GM12878 (cell line): Measurements from ENCODE around the gene MYL3. TPM values are rescaled to one million over a fixed set of nuclear protein-coding genes. Genes with fewer than 3 reads are reported as not detected.

Source experiments
- ATAC-seq: fragments of 200-7000 bp; cut with Tn5 transposase; 3 replicates; pipeline ENCODE4 v1.9.1; 2020; ENCODE audit warnings: mild to moderate bottlenecking, moderate library complexity
- BruUV-seq: library from RNA; stranded (reverse); fragments of 400-500 nt; replicated peaks from 2 replicates; lab custom pipeline; 2021; lab: Mats Ljungman, UMichigan
- CTCF ChIA-PET: fragments of 300-600 bp; sonication (Branson Sonifier 250); formaldehyde crosslinking; extraction: SDS; loops from one replicate; lab custom pipeline; 2021; ENCODE audit warnings: inconsistent platforms; lab: Yijun Ruan, JAX
- POLR2A ChIA-PET: fragments of 350-600 bp; formaldehyde crosslinking; extraction: SDS; loops from one replicate; lab custom pipeline; 2021; ENCODE audit warnings: inconsistent platforms; lab: Charles Lee
- RAD21 ChIA-PET: fragments of 300-600 bp; sonication (Branson Sonifier 250); formaldehyde crosslinking; loops from one replicate; lab custom pipeline; 2023; ENCODE audit warnings: antibody characterized with exemption; ENCODE audit not compliant: unreplicated experiment; lab: Charles Lee
- SMC1A ChIA-PET: fragments of 300-600 bp; sonication (Branson Sonifier 250); formaldehyde crosslinking; loops from one replicate; lab custom pipeline; 2023; ENCODE audit not compliant: unreplicated experiment, uncharacterized antibody; lab: Charles Lee
- DNase-seq: peaks from one replicate; pipeline ENCODE4 v3.0.0-alpha.2; 2011; ENCODE audit warnings: low read depth, low spot score
- FAIRE-seq: peaks from 3 replicates; lab custom pipeline; 2011; peaks lifted over from hg19 to GRCh38; lab: Jason Lieb, UNC
- H2AFZ ChIP-seq: 2 replicates; pipeline ENCODE4 v1.6.0; 2011; ENCODE audit warnings: low read depth, low read length, control low read depth; ENCODE audit not compliant: control insufficient read depth
- H3K27ac ChIP-seq: 2 replicates; pipeline ENCODE4 v1.5.1; 2011; ENCODE audit warnings: control low read depth; ENCODE audit not compliant: control insufficient read depth, insufficient read depth
- H3K27me3 ChIP-seq, 2 experiments: replicated peaks in 1 of 2; 2 replicates each; pipeline versions ENCODE4 v1.6.0 to v1.6.1; 2011; ENCODE audit warnings: low read length in 1 of 2; ENCODE audit not compliant: control insufficient read depth in 2 of 2, insufficient read depth in 2 of 2
- H3K36me3 ChIP-seq, 2 experiments: 2 replicates each; pipeline ENCODE4 v1.5.1; 2011; ENCODE audit warnings: low read length in 1 of 2; ENCODE audit not compliant: control insufficient read depth in 2 of 2, insufficient read depth in 2 of 2
- H3K4me1 ChIP-seq: 2 replicates; pipeline ENCODE4 v1.6.1; 2011; ENCODE audit warnings: mild to moderate bottlenecking, low read length, moderate library complexity, mixed read lengths; ENCODE audit not compliant: control insufficient read depth, insufficient read depth
- H3K4me2 ChIP-seq: 2 replicates; pipeline ENCODE4 v1.6.0; 2011; ENCODE audit warnings: control low read depth; ENCODE audit not compliant: control insufficient read depth, insufficient read depth
- H3K4me3 ChIP-seq: fragments of 200-600 bp; sonication (generic); 2 replicates; pipeline ENCODE4 v1.5.1; 2016
- H3K79me2 ChIP-seq: 2 replicates; pipeline ENCODE4 v1.6.0; 2011; ENCODE audit warnings: low read length; ENCODE audit not compliant: control insufficient read depth, insufficient read depth
- H3K9ac ChIP-seq: 2 replicates; pipeline ENCODE4 v1.8.0; 2011; ENCODE audit warnings: low read length, control low read depth, mixed read lengths; ENCODE audit not compliant: control insufficient read depth, insufficient read depth
- H3K9me3 ChIP-seq: replicated peaks from 3 replicates; pipeline ENCODE4 v1.5.1; 2011; ENCODE audit warnings: mild to moderate bottlenecking, low read length; ENCODE audit not compliant: control insufficient read depth, insufficient read depth
- H4K20me1 ChIP-seq: 2 replicates; pipeline ENCODE4 v1.6.0; 2011; ENCODE audit not compliant: control insufficient read depth, insufficient read depth
- BCL11A ChIP-seq: IDR thresholded peaks from 2 replicates; pipeline ENCODE4 v1.6.1; 2011; ENCODE audit warnings: low read depth, low read length
- EED ChIP-seq: sonication (generic); IDR thresholded peaks from 2 replicates; pipeline ENCODE4 v1.6.1; 2016; ENCODE audit warnings: antibody characterized with exemption, low read depth
- NBN ChIP-seq: fragments of 450-650 bp; IDR thresholded peaks from 2 replicates; pipeline ENCODE4 v1.6.1; 2016
- NFIC ChIP-seq: IDR thresholded peaks from 2 replicates; pipeline ENCODE4 v1.6.1; 2012; ENCODE audit warnings: low read depth, mild to moderate bottlenecking, inconsistent platforms, low read length, moderate library complexity
- PML ChIP-seq: IDR thresholded peaks from 2 replicates; pipeline ENCODE4 v1.6.1; 2012; ENCODE audit warnings: low read length, inconsistent platforms
- ZBTB4 ChIP-seq: fragments of 450-650 bp; formaldehyde crosslinking; IDR thresholded peaks from 2 replicates; pipeline ENCODE4 v1.4.0; 2022; ENCODE audit warnings: mild to moderate bottlenecking, moderate library complexity
- ZNF274 ChIP-seq: IDR thresholded peaks from one replicate; pipeline ENCODE4 v1.8.0; 2011; ENCODE audit not compliant: insufficient read length, insufficient read depth
- ZSCAN29 ChIP-seq: fragments of 450-650 bp; IDR thresholded peaks from 2 replicates; pipeline ENCODE4 v1.6.1; 2017; ENCODE audit warnings: mild to moderate bottlenecking, moderate library complexity
- WGBS: methylation state at CpG from one replicate; pipeline ENCODE4 v1.1.6; 2016; ENCODE audit warnings: low lambda C conversion rate; ENCODE audit not compliant: insufficient replicate concordance, insufficient coverage; ENCODE audit errors: missing lambda C conversion rate; 5-methylcytosine and 5-hydroxymethylcytosine counted together
- in situ Hi-C: fragments of 300-500 bp; cut with MboI; formaldehyde crosslinking; loops from 9 replicates; pipeline ENCODE4 v1.14.3; 2018; ENCODE audit warnings: mixed read lengths
- intact Hi-C: fragments of 100-400 bp; cut with micrococcal nuclease; formaldehyde crosslinking; loops from one replicate; pipeline ENCODE4 v1.14.2; 2022; ENCODE audit not compliant: unreplicated experiment
- polyA plus RNA-seq, 11 experiments: library from polyadenylated mRNA; depleted of rRNA in 4 of 11; unstranded in 6 of 11; stranded (reverse) in 5 of 11; fragments of >200 nt; fragmentation: Nextera tagmentation in 4 of 11; fragmentation: Illumina TruSeq in 1 of 11; extraction: Ambion mirVana in 4 of 11; extraction: Trizol in 1 of 11; gene quantifications; 1 replicate in 1 of 11; 2 replicates in 10 of 11; pipeline versions ENCODE4 v1.2.1 to v1.2.3, GENCODE V29; 2011 to 2016; ENCODE audit warnings: inconsistent platforms in 2 of 11, missing spikeins in 2 of 11, low read depth in 1 of 11
- total RNA-seq, 4 experiments: library from RNA; depleted of rRNA in 3 of 4; stranded (reverse); fragments of >200 nt in 3 of 4; fragmentation: Illumina TruSeq in 1 of 4; extraction: Trizol in 1 of 4; gene quantifications; 2 replicates each; pipeline versions ENCODE4 v1.2.1 to v1.2.3, GENCODE V29; 2013 to 2021

The MYL3 gene
- total and polyA plus RNA-seq, 10 of the 15 experiments (the other 5 are each of a cell fraction or from before 2014, with no cell fraction given) = 0.40 TPM; not detected in 9

GRCh38 chr3:46846624-46847542, 16.4 kb downstream of the MYL3 start:
- H3K4me1 ChIP-seq = peaks cover 9% of the 10 kb centered on the region
- RAD21 ChIA-PET = interaction anchor here (1.1 kb wide), 1 partner anchor 27 kb away, joined by 3 read pairs; no protein-coding TSS in a partner anchor
- H4K20me1 ChIP-seq = no peaks in the 10 kb centered on the region
- peak overlapping the region; percentile 97 for H2AFZ ChIP-seq
- no peaks in the 10 kb centered on the region for H3K79me2 ChIP-seq
- no peaks in the 10 kb centered on the region for H3K36me3 ChIP-seq
- no peak for FAIRE-seq
- TF ChIP-seq NBN (no peak), ZBTB4 (CRISPR knock-in tag) (no peak), ZNF274 (no peak), EED (no peak), PML (no peak), ZSCAN29 (no peak), NFIC (no peak), BCL11A (no peak)
- H3K9me3 ChIP-seq = no peaks in the 10 kb centered on the region
- WGBS = 79% methylated on average over 9 of the region's 9 CpGs
- in situ Hi-C loops (no loop called here), intact Hi-C loops (no loop called here)
- no peak for ATAC-seq
- no peak for DNase-seq
- H3K27me3 ChIP-seq = no peaks in the 10 kb centered on the region; a peak in 1 of 4 replicates
- H3K4me2 ChIP-seq = peak overlapping the region; percentile 89
- BruUV-seq = no TSS peak
- CTCF ChIA-PET = interaction anchor here (0.7 to 2.1 kb wide), 18 partner anchors 13 to 576 kb away, joined by 3 to 7 read pairs (median 3); no protein-coding TSS in a partner anchor
- SMC1A ChIA-PET = interaction anchor here (1.0 to 1.2 kb wide), 4 partner anchors 16 to 266 kb away, joined by 3 read pairs; no protein-coding TSS in a partner anchor
- POLR2A ChIA-PET = interaction anchor here (1.0 kb wide), 2 partner anchors 23 to 534 kb away, joined by 3 read pairs; partner anchors contain the start of gene PTPN23
- H3K9ac ChIP-seq = peak overlapping the region; percentile 80; the same call in 1 of the 2 replicates
- H3K27ac ChIP-seq = no peak overlapping the region
- H3K4me3 ChIP-seq = 0 out of 2 replicates have a peak overlapping the region, but pooled peaks have one; percentile 41
